ENCODE data around the gene DTNB. TPM values are rescaled to one million over a fixed set of nuclear protein-coding genes. Genes with fewer than 3 reads are reported as not detected.
"Not testable (repeated sequence)": the region's sequence is repeated elsewhere in the genome, so short reads cannot be mapped to it uniquely, and the experiment has no call there.

The DTNB gene
- total RNA-seq, 4 donors from 2014 or later: 3.9 to 8.7 (median 4.4) TPM

- Histone ChIP-seq H3K27me3 (no peaks in the 10 kb centered on the region), H3K9me3 (no peaks in the 10 kb centered on the region), H3K36me3 (peaks cover 0 to 17% of the 10 kb centered on the region in 2 donors), H3K4me1 (peaks cover 0 to 11% (median 0%) of the 10 kb centered on the region in 3 donors), H3K4me3 (no peak overlapping the region), H3K27ac (no peak overlapping the region)
- WGBS, 2 donors (ENCODE audit: low coverage in 1 of 2): 38 to 56% methylated on average over 3 of the region's 3 CpGs
- no peak for TF ChIP-seq EP300 (IDR thresholded peaks at IDR 0.05)
- no peak for TF ChIP-seq CTCF (IDR thresholded peaks at IDR 0.05)
- TF ChIP-seq POLR2A (IDR thresholded peaks at IDR 0.05): no peak
- no peak for TF ChIP-seq POLR2AphosphoS5 (IDR thresholded peaks at IDR 0.05)
- no peak for ATAC-seq
Observed at GRCh38 chr2:25539136-25539535, 134.2 kb downstream of the DTNB start.

DNA sequence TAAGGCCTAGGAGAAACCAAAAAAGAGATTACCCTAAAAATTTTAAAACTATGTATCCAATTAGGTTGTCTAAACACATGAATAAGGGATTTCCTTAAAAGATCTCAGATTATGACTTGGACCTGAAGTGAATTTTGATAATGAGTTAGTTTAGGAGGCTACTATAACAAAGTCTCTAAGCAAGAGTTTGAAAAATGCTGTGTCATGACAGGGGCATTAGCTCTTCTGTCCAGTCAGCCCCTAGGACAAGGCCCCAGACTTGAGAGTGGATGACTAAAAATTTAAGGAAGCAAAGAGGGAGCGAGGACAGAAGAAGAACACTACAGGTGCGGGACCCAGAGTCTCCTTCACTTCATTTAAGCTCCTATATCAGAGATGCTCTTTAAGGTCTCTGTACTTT, 135.9 kb downstream of the DTNB start:
- H3K36me3 ChIP-seq: peaks cover 0 to 17% of the 10 kb centered on the region in 2 donors
- H3K4me3 ChIP-seq: no peak overlapping the region
- H3K4me1 ChIP-seq: peaks cover 0 to 11% (median 0%) of the 10 kb centered on the region in 3 donors
- H3K9me3 ChIP-seq: no peaks in the 10 kb centered on the region
- WGBS, 2 donors (ENCODE audit: low coverage in 1 of 2): 87 to 89% methylated on average over 2 of the region's 2 CpGs
- ATAC-seq: no peak
- no peaks in the 10 kb centered on the region for H3K27me3 ChIP-seq
- TF ChIP-seq EP300 (IDR thresholded peaks at IDR 0.05): no peak
- H3K27ac ChIP-seq: no peak overlapping the region

- peaks cover 0 to 11% (median 0%) of the 10 kb centered on the region in 3 donors for H3K4me1 ChIP-seq
- no CpG with 5 or more reads among the region's 52 CpGs for WGBS, 2 donors (ENCODE audit: low coverage in 1 of 2)
- not testable (repeated sequence) for H3K27me3 ChIP-seq
Observed at GRCh38 chr2:25535411-25536289, 137.7 kb downstream of the DTNB start.

GRCh38 chr2:25534937-25535336, 138.4 kb downstream of the DTNB start:
- H3K27ac ChIP-seq, H3K9me3 ChIP-seq, ATAC-seq, H3K27me3 ChIP-seq, H3K4me3 ChIP-seq: not testable (repeated sequence)
- WGBS, 2 donors (ENCODE audit: low coverage in 1 of 2): 60% methylated on average over 1 of the region's 22 CpGs; no CpG with 5 or more reads in 1 of the 2 donors
- Histone ChIP-seq H3K4me1 (peaks cover 0 to 11% (median 0%) of the 10 kb centered on the region in 3 donors), H3K36me3 (peaks cover 0 to 17% of the 10 kb centered on the region in 2 donors)

More at GRCh38 chr2:25535411-25536289, 137.7 kb downstream of the DTNB start:
- H3K9me3 ChIP-seq, H3K27ac ChIP-seq, H3K4me3 ChIP-seq, ATAC-seq: not testable (repeated sequence)
- H3K36me3 ChIP-seq: peaks cover 0 to 17% of the 10 kb centered on the region in 2 donors

DNA sequence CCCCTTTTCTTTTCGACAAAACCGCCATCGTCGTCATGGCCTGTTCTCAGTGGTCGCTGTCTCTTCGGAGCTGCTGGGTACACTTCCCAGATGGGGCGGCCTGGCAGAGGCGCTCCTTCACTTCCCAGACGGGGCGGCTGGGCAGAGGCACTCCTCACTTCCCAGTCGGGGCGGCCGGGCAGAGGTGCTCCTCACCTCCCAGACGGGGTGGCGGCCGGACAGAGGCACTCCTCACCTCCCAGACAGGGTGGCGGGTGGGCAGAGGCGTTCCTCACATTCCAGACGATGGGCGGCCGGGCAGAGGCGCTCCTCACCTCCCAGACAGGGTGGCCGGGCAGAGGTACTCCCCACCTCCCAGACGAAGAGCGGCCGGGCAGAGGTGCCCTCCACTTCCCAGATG, 138.9 kb downstream of the DTNB start:
- Histone ChIP-seq H3K27ac (no peak overlapping the region), H3K36me3 (peaks cover 0 to 17% of the 10 kb centered on the region in 2 donors), H3K4me3 (no peak overlapping the region), H3K9me3 (no peaks in the 10 kb centered on the region), H3K4me1 (peaks cover 0 to 10% (median 0%) of the 10 kb centered on the region in 3 donors), H3K27me3 (no peaks in the 10 kb centered on the region)
- TF ChIP-seq POLR2AphosphoS5 (IDR thresholded peaks at IDR 0.05): no peak
- TF ChIP-seq EP300 (IDR thresholded peaks at IDR 0.05): no peak
- TF ChIP-seq POLR2A (IDR thresholded peaks at IDR 0.05): no peak
- TF ChIP-seq CTCF (IDR thresholded peaks at IDR 0.05): no peak
- no peak for ATAC-seq
- WGBS, 2 donors (ENCODE audit: low coverage in 1 of 2): 100% methylated on average over 2 of the region's 26 CpGs; no CpG with 5 or more reads in 1 of the 2 donors

- not testable (repeated sequence) for ATAC-seq, H3K27ac ChIP-seq, H3K4me3 ChIP-seq, H3K27me3 ChIP-seq, H3K4me1 ChIP-seq, H3K9me3 ChIP-seq
- 88 to 100% methylated on average over 1 to 3 of the region's 5 CpGs for WGBS, 2 donors (ENCODE audit: low coverage in 1 of 2)
- peaks cover 0 to 17% of the 10 kb centered on the region in 2 donors for H3K36me3 ChIP-seq
Observed at GRCh38 chr2:25533771-25534170, 139.6 kb downstream of the DTNB start.

GRCh38 chr2:25532521-25532920, 140.9 kb downstream of the DTNB start:
- H3K4me3 ChIP-seq: no peak overlapping the region

More at GRCh38 chr2:25532521-25532920, 140.9 kb downstream of the DTNB start:
- no peak for ATAC-seq
- Histone ChIP-seq H3K36me3 (peaks cover 0 to 17% of the 10 kb centered on the region in 2 donors), H3K27ac (no peak overlapping the region), H3K4me1 (no peaks in the 10 kb centered on the region), H3K27me3 (no peaks in the 10 kb centered on the region), H3K9me3 (no peaks in the 10 kb centered on the region)
- 66 to 67% methylated on average over 2 of the region's 2 CpGs for WGBS, 2 donors (ENCODE audit: low coverage in 1 of 2)
- no peak for TF ChIP-seq POLR2AphosphoS5 (IDR thresholded peaks at IDR 0.05)

Data from gastroesophageal sphincter (tissue), 4 donors.